HUES64 (cell line): Measurements from ENCODE around the gene NCAPH2.
"Not testable (repeated sequence)": the region's sequence is repeated elsewhere in the genome, so short reads cannot be mapped to it uniquely, and the experiment has no call there.

Experiments
- H3K27ac ChIP-seq: 2 replicates; pipeline ENCODE4 v1.7.0; 2013; ENCODE audit warnings: low read depth, low read length, inconsistent platforms
- H3K27me3 ChIP-seq: 2 replicates; pipeline ENCODE4 v1.6.1; 2013; ENCODE audit warnings: mild to moderate bottlenecking, low read length; ENCODE audit not compliant: insufficient read depth
- H3K36me3 ChIP-seq: 2 replicates; pipeline ENCODE4 v1.6.1; 2013; ENCODE audit warnings: mild to moderate bottlenecking, low read length; ENCODE audit not compliant: insufficient read depth
- H3K4me1 ChIP-seq: 2 replicates; pipeline ENCODE4 v1.6.1; 2013; ENCODE audit warnings: mild to moderate bottlenecking, low read length, moderate library complexity; ENCODE audit not compliant: insufficient read depth
- H3K4me3 ChIP-seq: 2 replicates; pipeline ENCODE4 v1.5.1; 2013; ENCODE audit warnings: mild to moderate bottlenecking, low read length, moderate library complexity
- H3K9ac ChIP-seq: 2 replicates; pipeline ENCODE4 v1.6.1; 2013; ENCODE audit warnings: mild to moderate bottlenecking, low read depth, low read length
- H3K9me3 ChIP-seq: 2 replicates; pipeline ENCODE4 v1.6.1; 2013; ENCODE audit warnings: low read depth, low read length; ENCODE audit not compliant: insufficient read depth
- WGBS: fragments of 150-250, 120-280 bp; methylation state at CpG from one replicate; pipeline ENCODE4 v1.1.7; 2013; ENCODE audit warnings: missing lambda C conversion rate; 5-methylcytosine and 5-hydroxymethylcytosine counted together

The NCAPH2 gene

DNA sequence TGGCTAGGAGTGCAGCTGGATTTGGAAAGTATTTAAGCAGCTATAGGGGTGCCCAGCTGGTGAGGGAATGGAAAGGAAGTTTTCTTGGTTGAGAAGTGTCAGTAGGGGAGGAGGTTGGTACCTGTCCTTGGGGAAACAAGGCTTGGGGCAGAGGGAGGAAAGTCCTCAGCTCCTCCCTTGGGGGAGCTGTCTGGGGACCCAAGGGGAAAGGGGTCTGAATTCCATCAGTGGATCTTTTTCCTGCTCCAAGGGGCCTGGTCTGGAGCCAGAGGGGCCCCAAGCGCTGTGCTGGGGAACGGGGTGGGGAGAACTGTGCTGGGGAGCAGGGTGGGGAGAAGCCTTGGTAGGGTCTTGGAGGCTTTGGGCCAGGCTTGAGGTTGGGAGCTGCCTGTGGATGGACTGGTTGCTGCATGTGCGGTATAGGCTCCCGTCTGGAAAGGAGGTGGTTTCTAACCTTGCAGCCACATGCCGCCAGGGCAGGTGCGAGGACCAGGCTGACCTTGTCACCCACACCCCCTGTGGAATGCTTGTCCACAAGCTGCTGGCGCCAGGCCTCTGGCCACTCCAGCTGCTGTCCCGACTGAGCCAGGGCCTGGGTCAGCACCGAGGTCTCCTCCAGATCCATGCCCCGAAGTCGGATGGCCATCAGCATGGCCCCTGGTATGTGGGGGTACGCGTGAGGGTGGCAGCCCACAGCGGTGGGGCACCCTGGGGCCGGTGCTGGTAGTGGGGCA lies 20.8 kb downstream of the NCAPH2 start:
- H3K9ac ChIP-seq: no peak overlapping the region
- no peaks in the 10 kb centered on the region; the same call in 1 of the 2 replicates for H3K4me1 ChIP-seq
- H3K36me3 ChIP-seq: no peaks in the 10 kb centered on the region
- no peak overlapping the region for H3K27ac ChIP-seq
- peaks cover 74% of the 10 kb centered on the region for H3K27me3 ChIP-seq
- no peaks in the 10 kb centered on the region for H3K9me3 ChIP-seq
- no peak overlapping the region for H3K4me3 ChIP-seq
- 77% methylated on average over 15 of the region's 15 CpGs for WGBS

DNA sequence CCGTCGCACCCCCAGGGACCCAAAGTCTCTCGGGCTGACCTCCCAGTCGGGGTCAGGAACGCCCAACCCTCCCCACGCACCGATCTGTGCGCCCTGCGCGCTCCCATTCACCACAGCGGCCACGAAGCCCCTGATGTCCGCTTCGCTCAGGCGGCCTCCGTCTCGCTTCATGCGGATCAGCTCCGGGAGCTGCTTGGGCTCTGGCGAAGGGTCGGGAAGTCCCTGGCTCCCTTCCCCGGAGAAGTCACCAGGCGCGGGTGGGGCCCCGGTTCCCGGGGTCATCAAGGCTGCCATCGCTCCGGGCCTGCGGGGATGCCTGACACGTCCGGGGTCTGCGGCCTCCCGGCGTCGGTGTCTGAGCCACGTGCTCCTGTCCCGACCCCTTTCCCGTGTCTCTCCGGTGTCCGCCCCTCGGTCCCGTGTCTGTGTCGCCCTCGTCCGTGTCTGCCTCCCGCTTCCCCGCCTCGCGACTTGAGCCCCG lies 21.4 kb downstream of the NCAPH2 start:
- Histone ChIP-seq H3K4me3 (peak overlapping the region; percentile 53; the same call in 1 of the 2 replicates), H3K9me3 (no peaks in the 10 kb centered on the region), H3K27me3 (peaks cover 75% of the 10 kb centered on the region), H3K27ac (no peak overlapping the region), H3K9ac (no peak overlapping the region), H3K4me1 (no peaks in the 10 kb centered on the region; the same call in 1 of the 2 replicates), H3K36me3 (no peaks in the 10 kb centered on the region)
- WGBS: 28% methylated on average over 50 of the region's 50 CpGs

DNA sequence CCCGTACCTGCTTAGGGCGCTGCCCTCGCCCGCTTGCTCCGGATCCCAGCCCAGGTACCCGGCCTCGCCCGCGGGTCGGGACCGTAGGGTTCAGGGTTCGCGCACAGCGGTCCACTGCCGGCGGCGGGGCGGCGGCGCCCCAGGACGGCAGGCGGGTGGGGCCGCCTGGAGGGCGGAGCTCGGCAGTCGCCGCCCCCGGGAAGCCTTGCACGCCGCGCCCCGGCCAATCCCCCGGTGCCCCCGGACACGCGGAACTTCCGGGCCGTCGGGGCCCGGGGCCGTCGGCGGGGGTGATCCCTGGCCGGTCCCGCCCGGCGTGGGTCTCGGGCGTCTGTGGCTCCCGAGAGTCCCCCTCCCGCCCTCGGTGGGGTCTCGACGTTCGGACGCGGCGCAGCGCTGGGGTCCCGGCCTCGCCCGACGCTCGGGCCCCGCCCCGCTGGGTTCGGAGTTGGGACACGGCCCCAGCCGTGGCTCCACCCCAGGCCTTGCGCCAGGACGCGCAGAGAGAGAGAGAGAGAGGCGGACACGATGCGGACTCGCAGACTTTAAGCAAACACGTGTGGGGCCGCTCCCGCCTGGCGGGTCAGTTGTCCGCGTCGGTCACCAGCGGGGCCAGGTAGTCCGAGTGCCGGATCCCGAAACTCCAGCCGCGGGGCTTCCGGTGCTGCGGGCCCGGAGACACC lies 22.0 kb downstream of the NCAPH2 start, which contains the start of gene TYMP:
TYMP (minus strand) TSS at position 116 of the 683 bp plus-strand sequence. CDS start 303 bp downstream, outside the sequence.
- 5% methylated on average over 92 of the region's 92 CpGs for WGBS
- peaks cover 75% of the 10 kb centered on the region for H3K27me3 ChIP-seq
- no peak within 1 kb of the TSS for H3K27ac ChIP-seq

DNA sequence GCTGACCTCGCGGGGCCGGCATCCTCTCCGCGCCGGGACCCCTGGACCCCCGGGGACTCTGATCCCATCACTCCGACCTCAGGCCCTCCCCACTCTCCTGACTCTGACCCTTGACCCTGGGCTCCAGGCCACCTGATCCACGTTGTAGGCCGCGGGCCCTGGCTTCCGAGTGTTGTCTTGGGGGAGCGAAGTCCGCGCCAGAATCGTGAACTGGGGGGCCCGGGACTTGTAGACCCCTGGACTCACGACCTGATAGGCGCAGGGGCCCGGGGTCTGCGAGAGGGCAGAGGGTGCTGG lies 22.5 kb downstream of the NCAPH2 start:
- H3K4me1 ChIP-seq: no peaks in the 10 kb centered on the region
- peaks cover 75% of the 10 kb centered on the region for H3K27me3 ChIP-seq
- H3K9ac ChIP-seq: no peak overlapping the region
- 8% methylated on average over 21 of the region's 21 CpGs for whole genome bisulfite sequencing
- H3K36me3 ChIP-seq: no peaks in the 10 kb centered on the region
- H3K9me3 ChIP-seq: no peaks in the 10 kb centered on the region
- H3K4me3 ChIP-seq: peak overlapping the region; percentile 53
- no peak overlapping the region for H3K27ac ChIP-seq

More for the DNA sequence above, 22.0 kb downstream of the NCAPH2 start, which contains the start of gene TYMP:
- Histone ChIP-seq H3K9me3 (no peaks in the 10 kb centered on the region), H3K4me1 (no peaks in the 10 kb centered on the region), H3K4me3 (peak within 1 kb of the TSS; percentile 53), H3K36me3 (no peaks in the 10 kb centered on the region), H3K9ac (no peak within 1 kb of the TSS)

DNA sequence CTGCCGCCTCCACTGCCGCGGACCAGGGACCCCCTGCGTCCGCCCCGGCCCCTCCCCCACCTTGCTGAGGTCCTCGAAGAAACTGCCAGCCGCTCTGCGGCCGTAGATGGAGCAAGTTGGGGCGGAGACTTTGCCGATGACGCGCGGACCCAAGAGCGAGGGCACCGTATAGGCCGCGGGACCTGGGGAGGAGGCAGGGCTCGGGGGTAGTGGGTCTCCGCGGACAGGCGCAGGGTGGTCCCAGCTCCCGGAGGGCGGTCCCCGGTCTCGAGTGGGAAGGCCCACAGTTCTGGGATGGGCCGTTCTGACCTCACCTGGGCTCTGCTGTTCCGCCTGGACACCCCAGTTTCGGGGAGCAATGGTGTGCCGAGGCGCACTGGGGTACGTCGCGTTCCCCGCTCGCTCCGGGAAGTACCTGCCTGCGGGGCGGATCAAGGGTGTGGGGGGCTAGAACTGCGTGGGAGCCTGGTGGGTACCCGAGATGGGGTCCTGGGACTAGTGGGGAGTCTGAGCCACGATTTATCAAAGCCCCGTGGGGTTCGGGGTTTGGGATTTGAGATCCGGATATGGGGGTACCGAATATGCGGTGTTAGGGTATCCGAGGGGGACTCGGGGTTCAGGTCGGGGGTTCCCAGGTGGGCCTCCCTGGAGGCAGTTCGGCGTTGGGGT lies 23.0 kb downstream of the NCAPH2 start:
- H3K27me3 ChIP-seq: peaks cover 76% of the 10 kb centered on the region
- H3K9ac ChIP-seq: no peak overlapping the region
- H3K4me1 ChIP-seq: no peaks in the 10 kb centered on the region
- no peak overlapping the region for H3K27ac ChIP-seq
- H3K9me3 ChIP-seq: no peaks in the 10 kb centered on the region
- WGBS: 13% methylated on average over 53 of the region's 53 CpGs
- H3K4me3 ChIP-seq: peak overlapping the region; percentile 53
- H3K36me3 ChIP-seq: no peaks in the 10 kb centered on the region

DNA sequence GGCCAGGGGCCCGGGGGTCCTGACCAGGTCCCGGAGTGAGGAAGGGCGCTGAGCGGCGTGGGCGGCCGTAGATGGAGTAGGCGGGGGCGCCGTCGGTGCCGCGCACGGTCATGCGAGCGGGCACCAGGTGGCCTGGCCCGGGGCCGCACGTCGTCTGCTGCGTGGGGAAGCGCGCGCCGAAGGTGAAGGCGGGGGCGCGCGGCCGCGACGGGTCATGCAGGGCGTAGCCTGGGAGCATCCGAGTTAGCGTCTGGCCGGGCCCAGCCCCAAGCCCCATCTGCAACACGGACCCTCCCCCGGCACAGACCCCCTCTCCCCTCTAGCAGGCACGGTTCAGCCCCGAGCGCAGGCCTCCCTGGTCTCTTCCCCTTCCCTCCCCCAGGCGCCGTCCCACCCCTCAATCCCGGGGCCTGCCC lies 23.5 kb downstream of the NCAPH2 start:
- no peaks in the 10 kb centered on the region for H3K9me3 ChIP-seq
- H3K27me3 ChIP-seq: peaks cover 76% of the 10 kb centered on the region
- 3% methylated on average over 44 of the region's 44 CpGs for WGBS
- H3K27ac ChIP-seq: no peak overlapping the region
- H3K4me1 ChIP-seq: no peaks in the 10 kb centered on the region
- H3K4me3 ChIP-seq: peak overlapping the region; percentile 53
- H3K36me3 ChIP-seq: no peaks in the 10 kb centered on the region
- no peak overlapping the region; the same call in 1 of the 2 replicates for H3K9ac ChIP-seq

DNA sequence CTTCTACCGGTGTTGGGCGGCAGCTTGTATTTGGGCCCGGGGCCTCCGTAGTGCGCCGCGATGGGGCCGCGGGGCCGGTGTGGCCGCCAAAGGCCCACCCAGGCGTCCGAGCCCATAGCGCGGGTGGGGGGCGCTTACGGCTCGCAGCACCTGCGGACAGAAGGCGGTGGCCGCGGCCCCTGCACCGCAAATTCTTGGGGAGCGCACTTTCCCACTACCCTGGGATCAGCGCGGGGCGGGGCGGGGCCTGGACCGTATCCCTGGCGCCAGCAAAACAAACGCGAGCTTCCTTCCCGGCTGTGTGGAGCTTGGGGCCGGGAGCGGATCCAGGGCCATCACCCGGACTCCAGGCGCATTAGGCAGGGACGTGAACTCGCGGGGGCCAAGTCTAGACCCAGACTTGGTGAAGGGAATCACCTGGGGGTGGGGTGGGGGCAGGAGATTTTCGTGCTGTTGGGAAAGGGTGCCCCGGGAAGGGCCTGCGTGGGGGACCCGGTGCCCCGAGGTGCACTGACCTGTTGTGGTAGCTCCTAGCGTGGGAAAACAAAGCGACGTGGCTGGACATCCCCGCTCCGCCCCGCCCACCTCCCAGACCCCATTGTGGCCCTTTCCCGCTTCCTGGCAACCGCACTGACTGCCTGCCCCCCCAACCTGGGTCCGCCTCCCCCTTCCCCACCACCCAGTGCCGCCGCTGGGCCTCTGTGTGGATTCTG lies 24.1 kb downstream of the NCAPH2 start:
- Histone ChIP-seq H3K9ac (peak overlapping the region; percentile 36; the same call in 1 of the 2 replicates), H3K9me3 (no peaks in the 10 kb centered on the region), H3K4me3 (peak overlapping the region; percentile 53), H3K36me3 (no peaks in the 10 kb centered on the region), H3K27ac (no peak overlapping the region), H3K27me3 (peaks cover 70% of the 10 kb centered on the region), H3K4me1 (no peaks in the 10 kb centered on the region)
- WGBS: 8% methylated on average over 54 of the region's 56 CpGs

DNA sequence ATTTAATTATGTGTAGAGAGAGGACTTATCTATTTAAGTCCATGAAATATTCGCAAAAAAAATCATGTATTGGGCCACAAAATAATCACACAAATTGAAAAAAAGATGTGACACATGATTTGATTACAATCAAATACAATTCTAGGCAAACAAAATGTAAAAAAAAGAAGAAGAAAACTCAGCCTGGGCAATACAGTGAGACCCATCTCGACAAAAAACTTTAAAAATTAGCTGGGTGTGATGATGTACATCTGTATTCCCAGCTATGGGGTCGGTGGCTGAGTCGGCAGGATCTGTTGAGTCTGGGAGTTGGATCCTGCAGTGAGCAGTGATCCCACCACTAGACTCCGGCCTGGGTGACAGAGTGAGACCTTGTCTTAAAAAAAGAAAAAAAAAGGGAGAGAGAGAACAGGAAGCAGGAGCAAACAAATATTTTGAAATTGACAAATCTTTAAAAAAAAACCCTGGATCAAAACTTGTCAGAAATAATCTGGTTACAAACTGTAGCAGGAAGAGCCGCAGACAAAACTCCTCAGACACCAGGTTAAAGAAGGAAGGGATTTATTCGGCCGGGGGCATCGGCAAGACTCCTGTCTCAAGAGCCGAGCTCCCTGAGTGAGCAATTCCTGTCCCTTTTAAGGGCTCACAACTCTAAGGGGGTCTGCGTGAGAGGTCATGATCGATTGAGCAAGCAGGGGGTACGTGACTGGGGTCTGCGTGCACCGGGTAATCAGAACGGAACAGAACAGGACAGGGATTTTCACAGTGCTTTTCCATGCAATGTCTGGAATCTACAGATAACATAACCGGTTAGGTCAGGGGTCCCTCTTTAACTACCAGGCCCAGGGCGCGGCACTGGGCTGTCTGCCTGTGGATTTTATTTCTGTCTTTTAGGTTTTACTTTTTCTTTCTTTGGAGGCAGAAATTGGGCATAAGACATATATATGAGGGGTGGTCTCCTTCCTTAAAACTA lies 25.1 kb downstream of the NCAPH2 start:
- no peaks in the 10 kb centered on the region for H3K4me1 ChIP-seq
- no peaks in the 10 kb centered on the region for H3K9me3 ChIP-seq
- no peak overlapping the region for H3K27ac ChIP-seq
- peaks cover 60% of the 10 kb centered on the region for H3K27me3 ChIP-seq
- no peaks in the 10 kb centered on the region for H3K36me3 ChIP-seq
- no peak overlapping the region for H3K4me3 ChIP-seq
- WGBS: 95% methylated on average over 19 of the region's 19 CpGs
- no peak overlapping the region for H3K9ac ChIP-seq

DNA sequence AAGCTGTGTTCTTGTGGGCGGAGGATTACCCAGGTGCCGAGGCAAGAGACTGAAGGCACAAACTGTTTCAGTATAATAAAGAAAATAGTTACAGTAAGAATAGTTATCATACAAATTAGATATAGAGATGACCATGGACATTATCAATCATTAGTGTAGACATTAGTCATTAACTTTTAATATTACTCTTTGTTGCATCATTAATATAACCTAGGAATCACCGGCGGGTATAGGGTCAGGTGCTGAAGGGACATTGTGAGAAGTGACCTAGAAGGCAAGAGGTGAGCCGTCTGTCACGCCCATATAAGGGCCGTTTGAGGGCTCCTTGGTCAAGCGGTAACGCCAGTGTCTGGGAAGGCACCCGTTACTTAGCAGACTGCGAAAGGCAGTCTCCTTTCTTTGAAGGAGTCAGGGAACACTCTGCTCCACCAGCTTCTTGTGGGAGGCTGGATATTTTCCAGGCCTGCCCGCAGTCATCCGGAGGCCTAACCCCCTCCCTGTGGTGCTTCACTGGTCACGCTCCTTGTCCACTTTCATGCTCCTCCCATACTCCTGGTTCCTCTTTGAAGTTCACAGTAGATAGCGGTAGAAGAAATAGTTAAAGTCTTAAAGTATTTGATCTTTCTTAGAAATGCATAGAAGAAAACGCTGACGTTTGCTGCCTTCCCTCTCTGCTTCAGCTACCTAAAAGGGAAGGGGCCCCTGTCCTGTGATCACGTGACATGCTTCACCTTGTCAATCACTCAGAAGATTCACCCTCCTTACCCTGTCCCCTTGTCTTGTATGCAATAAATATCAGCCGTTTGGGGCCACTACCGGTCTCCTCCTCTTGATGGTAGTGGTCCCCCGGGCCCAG lies 26.1 kb downstream of the NCAPH2 start:
- 64% methylated on average over 19 of the region's 21 CpGs for WGBS
- not testable (repeated sequence) for H3K27ac ChIP-seq, H3K4me1 ChIP-seq, H3K4me3 ChIP-seq, H3K9me3 ChIP-seq, H3K9ac ChIP-seq, H3K36me3 ChIP-seq
- H3K27me3 ChIP-seq: peaks cover 50% of the 10 kb centered on the region
